ENCODE measurements around the gene PDE3A.
"Not testable (repeated sequence)": the region's sequence is repeated elsewhere in the genome, so short reads cannot be mapped to it uniquely, and the experiment has no call there.

The PDE3A gene

DNA sequence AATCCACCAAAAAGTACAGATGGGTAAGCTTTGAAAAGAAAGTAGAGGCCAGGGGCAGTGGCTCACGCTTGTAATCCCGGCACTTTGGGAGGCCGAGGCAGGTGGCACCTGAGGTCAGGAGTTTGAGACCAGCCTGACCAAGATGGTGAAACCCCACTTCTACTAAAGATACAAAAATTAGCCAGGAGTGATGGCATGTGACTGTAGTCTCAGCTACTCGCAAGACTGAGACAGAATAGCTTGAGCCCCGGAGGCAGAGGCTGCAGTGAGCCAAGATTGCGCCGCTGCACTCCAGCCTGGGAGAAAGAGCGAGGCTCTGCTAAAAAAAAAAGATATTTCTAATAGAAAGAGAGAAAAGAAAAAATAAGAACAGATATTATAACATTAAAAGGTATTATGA, 192.6 kb downstream of the PDE3A start:
- no peak for DNase-seq

DNA sequence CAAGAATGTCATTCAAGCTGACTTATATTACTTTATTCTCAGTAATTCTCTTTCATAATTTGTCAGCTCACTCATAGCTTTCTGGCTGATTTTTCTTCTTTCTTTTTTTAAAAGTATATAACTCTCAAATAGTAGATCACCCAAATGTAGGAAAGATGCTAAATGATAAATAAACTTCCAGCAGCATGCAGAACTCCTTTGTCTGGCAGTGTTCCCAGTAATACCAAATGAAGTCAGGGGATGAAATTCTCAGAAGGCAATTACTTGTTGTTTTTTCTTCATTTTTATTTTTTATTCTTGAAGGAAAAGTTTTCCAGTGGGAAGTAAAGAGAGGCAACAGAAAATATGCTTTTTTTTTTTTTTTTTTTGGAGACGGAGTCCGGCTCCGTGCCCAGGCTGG, 193.5 kb downstream of the PDE3A start:
- DNase-seq: no peak

DNA sequence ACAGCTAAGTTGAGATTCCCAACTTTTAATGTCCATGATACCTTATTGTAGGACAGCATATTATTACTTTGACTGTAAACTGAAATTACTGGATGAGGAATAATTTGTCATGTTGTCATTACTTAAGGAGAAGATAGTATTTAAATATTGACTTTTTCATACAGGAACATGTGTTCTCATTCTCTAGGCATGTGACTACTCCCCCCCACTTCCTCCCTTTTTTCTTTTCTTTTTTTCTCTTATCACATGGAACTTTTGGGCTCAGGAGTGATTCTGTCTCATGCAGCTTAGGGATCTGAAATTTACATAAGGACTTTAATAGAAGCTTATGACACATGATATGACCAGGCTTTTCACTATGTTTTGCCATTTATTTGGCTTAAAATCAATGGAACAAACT, 199.1 kb downstream of the PDE3A start:
- no peak for DNase-seq

DNA sequence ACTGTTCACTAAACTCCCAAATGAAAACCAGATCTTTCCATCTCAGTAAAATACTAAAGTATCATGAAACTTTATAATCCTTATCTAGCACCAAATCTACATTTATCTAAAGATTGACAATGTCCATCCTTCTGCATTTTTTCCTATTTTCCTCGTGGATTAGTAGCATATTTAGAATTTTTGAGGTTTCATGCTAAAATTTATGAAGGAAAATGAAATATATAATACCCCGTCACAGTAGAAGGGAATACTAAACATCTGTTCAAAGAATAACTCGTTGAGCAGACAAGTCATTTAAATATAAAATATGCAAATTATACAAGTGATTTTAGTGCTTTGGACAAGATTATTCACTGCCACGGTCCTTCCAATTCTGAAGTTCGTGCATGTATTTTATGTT, 204.1 kb downstream of the PDE3A start:
- no peak for DNase-seq

DNA sequence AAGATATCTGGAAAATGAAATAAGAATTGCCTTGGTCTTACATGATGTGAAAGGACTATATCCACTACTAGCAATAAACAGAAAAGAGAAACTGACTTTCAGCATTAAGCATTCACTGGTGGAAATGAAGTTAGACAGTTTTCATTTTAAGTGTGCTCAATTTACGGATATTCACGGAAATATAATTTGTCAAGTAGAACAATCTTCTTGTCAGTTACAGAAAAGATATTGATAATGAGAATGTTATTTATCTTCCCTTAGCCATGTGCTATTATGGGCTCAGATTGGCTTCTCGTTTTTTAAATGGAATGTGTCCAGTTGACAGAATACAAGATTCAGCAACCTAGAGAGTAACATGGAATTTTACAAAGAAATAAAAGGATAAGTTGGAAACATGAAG, 208.2 kb downstream of the PDE3A start:
- DNase-seq: no peak

DNA sequence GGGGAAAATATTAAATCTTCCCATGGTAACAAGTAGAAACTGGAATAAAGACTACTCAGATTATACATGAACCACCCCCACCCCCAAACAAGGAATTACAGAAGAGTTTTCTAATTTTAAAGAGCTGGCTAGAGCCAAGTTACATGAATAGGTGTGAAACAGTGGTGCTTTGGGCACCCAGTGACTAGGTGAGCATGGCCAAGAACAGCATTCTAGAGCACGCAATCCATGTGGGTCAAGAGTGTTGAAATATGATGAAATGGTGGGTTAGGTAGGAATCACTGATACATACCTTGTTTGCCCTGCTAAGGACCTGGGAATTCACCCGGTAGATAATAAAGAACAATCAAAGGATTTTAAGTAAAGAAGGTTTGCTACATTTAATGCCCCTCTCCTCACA, 208.7 kb downstream of the PDE3A start:
- no peak for DNase-seq

DNA sequence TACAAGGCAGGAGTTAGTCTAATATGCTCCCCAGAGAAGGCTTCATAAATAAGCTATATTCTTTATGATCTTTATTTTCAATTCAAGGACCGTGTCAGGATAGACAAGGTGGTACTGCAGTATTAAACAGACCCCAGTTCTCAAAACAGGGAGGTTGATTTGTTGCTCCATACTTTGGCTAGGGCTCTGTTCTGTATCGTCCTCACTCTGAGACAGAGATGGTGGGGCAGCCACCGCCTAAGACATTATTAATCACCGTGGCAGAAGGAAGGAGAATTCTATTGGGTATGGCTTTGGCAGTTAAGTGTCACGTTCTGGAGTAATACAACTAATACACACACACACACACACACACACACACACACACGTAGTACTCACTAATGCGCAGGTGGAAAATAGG, 209.8 kb downstream of the PDE3A start:
- DNase-seq: no peak

DNA sequence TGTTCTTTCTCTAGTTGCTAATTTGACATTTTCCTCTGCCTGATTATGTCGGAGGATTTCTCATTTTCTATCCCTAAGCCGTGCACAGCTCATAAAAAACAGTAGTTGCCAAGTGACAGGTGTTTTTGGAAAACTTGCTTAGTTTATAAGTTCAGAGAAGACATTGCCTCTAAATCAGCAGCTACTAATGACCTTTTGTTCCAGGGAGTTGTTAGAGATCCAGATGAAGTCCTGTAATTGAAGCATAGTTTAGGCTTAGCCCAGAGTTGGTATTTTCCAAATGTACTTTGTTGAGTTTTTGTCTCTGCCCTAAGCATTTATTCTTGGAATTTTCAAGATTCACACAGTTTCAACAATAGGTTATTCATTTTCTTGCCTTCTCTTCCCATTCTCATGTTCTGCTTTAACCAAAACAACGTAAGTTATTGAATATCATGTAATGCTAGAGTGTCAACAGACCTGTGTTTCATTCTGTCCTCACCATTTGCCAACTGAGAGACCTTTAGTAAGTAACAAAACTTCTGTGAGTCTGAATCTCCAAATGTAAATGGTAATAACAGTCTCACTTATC, 216.8 kb downstream of the PDE3A start:
- DNase-seq: no peak

DNA sequence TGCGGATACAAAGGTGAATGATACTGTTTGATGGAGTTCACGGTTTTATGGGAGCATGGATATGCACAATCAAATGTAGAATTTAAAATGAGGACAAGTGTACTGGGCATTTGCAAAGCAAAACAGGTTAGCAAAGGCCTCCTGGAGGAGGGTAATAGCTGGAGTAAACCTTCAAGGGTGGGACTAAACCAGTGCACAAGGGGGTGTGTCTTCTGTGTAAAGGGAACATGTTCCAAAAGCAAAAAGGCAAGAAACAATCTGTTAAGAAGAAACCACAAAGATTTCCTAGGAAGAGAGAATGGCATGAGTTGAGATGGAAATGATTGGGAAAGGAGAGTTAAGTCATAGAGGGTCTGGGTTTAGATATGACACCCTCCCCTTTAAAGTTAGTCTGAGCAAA, 217.6 kb downstream of the PDE3A start:
- DNase-seq: no peak

DNA sequence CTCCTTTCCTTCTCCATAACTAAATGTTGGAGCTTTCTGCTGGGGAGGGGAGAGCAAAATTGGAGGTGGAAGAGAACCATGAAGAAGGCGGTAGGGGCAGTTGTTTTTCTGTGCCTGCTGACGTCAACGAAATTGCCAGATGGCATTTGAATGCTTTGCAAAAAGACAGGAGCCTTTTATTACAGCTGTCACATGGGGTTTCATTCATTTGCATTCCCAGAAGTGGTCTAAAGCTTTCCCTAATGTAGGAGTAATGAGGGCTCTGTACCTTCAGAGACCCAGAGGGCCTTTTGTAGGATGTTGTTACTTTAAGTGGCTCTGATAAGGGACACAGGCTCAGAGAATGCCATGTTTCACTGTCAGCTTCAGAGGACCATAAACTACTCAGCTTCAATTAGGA, 219.7 kb downstream of the PDE3A start:
- no peak for DNase-seq

DNA sequence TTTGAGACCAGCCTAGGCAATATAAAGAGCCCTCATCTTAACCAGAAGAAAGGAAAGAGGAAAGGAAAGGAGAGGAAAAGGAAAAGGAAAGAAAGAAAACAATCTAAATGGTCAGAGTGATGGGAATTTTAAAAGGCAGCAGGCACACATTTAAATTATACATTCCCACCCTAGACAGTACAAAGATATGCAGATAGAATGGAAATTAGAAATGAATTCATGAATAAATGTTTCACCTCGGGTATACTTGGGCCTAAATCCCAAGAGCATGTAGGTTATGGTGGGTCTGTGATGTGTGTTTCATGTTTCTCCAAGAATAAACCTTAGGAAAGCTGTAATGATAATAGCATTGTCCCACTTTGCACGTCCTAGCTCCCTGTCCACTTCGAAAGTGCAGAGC, 222.2 kb downstream of the PDE3A start:
- DNase-seq: no peak

DNA sequence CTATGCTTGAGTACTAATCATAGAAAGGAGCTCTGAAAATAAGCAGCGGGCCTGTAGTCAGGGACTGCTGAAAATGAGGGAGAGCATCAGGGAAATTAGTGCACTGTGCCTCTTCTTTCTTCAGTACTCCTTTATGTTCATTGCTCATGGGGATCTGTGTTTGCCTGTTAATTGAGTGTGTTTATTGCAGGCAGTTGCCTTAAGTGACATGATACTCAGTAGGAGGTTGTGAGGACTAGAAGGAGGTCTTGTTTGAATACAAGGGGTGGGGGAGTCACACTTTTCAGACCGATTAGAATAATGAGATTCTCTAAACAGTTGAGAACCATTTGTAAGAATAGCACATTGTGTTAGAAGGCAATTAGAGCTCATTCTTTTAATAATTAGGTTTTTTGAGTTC, 224.2 kb downstream of the PDE3A start:
- no peak for DNase-seq

DNA sequence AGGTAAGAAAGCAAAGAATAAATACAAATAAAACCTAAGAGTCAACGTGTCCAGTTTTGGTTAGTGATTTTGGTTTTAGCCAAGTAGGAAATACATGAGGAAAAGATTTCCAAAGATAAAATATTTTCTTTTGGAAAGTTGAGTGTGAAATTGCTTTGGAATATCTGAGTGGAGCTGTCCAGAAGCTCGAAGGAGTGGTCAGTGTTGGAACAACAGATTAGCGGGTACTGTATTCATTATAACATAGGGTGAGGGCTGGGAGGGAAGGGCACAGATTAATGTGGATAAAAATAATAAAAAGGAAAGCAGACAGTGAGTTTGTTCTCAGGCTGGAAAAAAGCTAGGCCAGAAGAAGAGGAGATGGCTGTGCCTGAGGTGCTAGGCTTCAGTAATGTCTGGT, 225.3 kb downstream of the PDE3A start:
- no peak for DNase-seq

DNA sequence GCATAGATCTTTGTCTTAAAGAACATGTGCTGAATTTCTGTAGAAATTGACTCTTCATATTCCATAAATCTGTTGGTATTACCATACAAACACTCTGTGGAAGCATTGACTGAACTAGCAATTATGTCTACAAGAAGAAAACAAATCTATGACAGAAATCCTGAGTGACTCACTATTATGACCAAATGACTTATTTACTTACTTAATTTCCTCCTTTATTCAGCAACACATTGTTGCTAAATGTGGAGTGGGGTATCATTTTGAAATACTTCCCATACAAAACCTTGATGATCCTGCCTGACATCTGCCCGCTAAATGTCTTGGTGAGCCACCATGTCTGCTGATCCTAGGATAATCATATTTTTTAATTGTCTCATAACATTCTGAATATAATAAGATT, 227.7 kb downstream of the PDE3A start:
- no peak for DNase-seq

DNA sequence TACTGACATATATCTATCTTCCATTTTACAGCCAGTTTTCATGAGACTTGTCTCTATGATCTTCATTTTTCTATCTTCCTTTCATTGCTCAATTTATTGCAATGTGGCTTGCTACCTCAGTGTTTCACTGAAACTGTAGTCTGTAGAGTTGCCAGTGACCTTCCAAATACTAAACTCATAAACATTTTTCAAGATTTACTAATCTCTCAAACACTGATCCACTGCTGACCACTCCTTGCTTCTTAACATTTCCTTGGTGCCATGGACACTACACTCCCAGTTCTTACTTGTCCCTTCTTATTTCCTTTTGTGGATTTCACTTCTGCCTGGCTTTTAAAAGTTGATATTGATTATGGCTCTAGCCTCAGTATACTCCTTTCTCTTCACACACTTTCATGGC, 231.4 kb downstream of the PDE3A start:
- DNase-seq: no peak

DNA sequence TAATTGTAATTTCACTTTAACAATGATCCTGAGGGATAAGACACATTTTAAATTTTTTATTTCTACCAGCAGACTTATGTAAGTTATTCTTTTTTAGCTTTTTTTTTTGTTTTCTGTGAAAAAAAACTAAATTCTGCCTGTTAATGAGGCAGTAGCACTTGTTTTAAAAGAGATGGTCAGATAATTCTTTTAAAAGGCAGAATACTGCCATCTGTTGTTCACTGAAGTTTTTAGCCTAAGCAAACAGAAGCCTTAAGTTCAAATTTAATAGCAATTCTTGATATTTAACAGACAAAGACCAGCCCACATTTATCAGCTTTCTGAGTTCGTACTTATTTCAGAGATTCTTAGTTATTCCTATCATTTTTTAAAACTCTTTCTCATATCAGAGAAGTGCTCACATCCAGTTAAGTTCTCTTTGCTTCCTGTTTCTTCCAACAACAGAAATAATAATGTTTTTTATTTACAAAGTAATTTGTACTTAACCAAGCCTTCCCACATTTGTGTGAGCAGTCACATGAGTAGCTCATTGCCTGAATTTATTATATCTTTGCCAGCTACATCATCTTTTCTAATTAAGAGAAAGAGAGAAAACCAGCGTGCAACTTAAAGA, 233.4 kb downstream of the PDE3A start:
- DNase-seq: no peak

DNA sequence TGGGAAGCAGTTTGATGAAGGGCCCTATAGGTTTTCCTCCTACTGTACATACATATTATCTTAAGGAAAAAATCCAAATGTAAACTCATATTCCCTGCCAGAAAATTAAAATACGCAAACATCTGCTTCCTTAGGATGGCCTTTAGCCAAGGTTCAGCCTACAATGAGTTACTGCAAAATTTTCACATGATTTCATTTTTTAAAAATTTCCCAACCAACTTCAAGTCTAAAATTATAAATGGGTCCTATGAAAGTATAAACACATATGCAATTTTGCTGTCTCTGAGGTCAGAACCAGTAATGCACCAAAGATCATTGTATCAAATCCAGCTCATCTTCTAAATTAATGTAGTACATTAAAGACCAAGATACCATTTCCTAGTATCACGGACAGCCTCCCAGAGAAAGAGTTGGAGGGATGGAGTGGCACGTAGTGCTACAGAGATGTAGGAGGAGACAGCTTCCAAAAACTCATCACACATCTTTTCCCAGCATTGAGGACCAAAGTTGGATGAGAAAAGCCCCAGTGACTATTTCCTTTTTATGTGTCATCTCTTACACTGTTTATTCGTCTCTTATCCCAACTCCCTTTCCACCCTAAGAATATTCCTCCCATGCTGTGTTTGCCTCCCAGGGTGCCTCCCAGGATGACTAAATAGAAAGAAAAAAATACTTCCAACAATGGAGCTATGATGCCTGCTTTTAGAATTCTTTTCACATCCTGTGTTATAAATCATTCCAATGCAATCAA, 234.5 kb downstream of the PDE3A start:
- no peak for DNase-seq

DNA sequence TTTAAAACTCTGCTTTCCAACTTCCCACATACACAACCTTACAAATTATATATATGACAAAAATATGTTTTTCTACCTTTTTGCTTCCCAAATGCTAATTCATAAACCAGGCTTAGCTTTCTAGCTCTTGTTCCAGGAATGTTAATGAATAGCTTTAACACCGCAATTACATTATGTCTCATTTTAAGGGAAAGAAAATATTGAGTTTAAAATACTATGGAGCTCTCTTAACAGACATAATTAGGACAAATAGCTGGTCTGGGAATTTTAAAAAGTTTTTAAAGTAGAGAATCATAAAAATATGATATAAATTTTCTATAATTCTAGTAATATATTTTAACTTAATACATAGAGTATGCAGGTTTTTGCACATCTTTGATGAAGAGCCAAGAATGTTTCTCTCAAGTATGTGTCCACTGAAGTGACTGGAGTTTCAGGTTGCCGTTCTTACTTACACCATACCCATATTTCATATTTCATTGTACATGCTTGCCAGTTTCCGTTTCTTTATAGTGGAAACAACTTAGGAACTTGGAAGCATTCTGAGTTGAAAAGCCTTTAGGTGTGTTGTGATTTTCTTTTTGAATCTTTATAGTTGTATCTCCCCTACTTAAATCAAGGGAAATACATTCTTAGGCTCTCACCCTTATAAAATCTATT, 236.2 kb downstream of the PDE3A start:
- DNase-seq: no peak

DNA sequence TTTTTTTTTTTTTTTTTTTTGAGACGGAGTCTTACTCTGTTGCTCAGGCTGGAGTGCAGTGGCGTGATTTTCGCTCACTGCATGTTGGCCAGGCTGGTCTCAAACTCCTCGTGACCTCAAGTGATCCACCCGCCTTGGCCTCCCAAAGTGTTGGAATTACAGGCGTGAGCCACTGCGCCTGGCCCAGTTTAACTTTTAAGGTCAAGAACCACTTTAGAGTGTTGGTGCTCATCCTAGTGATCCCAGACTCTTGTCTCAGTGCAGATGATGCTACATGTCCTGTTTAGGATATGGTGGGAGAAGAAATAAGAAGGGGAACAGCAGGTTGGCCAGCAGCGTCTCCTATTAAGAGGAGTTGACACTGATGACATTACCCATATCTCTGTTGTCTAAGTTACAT, 246.7 kb downstream of the PDE3A start:
- not testable (repeated sequence) for DNase-seq

DNA sequence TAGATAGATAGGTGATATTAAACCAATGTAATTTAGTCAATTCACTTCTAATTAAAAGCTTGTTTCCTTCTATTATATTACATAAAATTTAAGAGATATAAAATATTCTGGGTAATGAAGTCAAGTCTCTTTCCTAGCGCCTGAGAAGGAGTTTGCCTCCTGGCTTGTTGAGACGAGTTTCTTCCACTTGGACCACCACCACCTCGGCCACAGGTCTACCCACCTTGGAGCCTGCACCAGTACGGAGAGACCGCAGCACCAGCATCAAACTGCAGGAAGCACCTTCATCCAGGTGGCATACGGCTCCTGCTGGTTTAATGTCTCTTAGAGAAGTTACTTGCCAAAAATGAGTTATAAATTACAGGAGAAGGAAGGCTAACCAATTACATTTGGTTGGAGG, 247.8 kb downstream of the PDE3A start:
- DNase-seq: no peak

DNA sequence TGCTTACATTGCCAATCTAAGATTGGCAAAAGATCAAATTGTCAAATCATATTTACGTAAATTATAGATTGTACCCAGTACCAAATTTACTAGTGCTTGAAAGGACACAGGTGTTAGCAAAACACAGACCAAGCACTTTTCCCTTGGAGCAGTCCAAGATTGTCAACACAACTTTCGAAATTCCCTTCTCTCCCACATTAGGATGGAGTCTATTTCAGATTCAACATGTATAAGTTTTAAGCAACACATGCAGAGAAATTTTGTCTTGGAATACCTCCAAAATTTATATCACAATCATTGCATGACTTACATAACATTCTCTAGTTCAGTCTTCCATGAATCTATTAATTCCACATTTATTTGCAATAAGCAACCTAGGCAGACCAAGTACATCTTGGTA, 251.9 kb downstream of the PDE3A start:
- DNase-seq: no peak

DNA sequence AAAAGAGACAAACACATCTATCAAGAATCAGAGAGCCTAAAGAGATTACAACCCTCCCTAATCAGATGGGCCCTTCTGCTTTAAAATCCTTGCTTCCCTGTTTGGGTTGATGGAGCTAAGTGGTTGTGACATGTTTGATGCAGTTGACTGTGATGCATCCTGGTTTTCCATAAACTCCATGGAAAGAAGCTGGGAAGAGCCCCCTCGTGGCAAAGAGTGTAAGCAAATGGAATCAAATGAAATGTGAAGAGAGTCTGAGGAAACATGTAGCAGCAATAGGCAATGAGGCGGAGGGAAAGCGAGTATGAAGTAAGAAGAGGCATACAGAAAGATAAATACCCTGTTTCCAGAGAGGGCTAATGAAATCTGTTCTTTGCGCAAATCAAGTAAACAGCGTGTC, 256.4 kb downstream of the PDE3A start:
- no peak for DNase-seq

DNA sequence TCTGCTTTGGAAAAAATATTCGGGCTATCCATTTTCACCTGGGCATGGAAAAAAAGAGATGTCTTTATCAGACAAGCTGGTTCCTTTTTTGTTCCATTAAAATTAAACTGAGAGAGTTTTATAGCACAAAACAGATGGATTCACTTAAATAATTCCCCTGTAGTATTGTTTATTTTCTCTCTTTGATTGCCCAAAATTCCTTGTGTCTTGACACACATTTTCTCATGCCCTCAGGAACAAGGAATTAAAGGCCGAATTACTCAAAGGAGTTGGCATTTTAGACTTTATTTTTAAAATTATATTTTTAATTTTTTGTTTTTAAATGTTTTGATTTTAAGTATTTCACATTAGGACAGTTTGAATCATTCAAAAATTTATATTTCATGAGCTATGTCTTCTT, 257.2 kb downstream of the PDE3A start:
- no peak for DNase-seq

DNA sequence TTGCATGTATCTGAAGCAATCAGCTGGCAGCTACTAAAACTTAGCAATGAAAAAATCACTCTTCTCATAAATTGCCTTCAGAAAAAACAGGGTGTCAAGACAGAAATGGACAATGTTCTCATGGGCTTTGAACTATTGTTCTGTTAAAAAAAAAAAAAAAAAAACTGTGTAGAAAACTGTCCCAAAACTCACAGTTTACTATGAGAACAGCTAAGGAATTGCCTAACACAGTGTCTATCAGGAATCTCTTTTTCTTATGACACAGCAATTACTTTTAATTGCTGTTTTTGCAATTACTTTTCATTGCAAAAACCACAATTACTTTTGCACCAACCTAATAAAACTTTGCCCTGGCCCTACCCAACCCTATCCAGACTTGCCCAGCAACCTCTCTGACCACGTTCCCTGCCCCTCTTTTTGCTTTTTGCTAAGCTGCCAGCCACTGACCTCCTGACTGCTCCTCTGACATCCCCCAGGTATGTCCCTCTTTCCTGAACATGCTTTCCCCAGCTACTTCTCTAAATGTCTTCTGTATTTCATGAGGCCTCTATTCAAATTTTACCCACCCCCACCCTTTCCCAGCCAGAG, 258.8 kb downstream of the PDE3A start:
- no peak for DNase-seq
